Ishikawa (cell line): ENCODE results near the gene MAGI2.

ENCODE experiments used
- CEBPB ChIP-seq: IDR thresholded peaks from 2 replicates; pipeline ENCODE4 v1.6.1; 2012
- CREB1 ChIP-seq: IDR thresholded peaks from 2 replicates; pipeline ENCODE4 v1.6.1; 2012; ENCODE audit warnings: low read depth
- EGR1 ChIP-seq: IDR thresholded peaks from 2 replicates; pipeline ENCODE4 v1.6.1; 2012
- EP300 ChIP-seq: IDR thresholded peaks from 2 replicates; pipeline ENCODE4 v1.6.1; 2012; ENCODE audit warnings: borderline replicate concordance
- FOXM1 ChIP-seq: IDR thresholded peaks from 2 replicates; pipeline ENCODE4 v1.6.1; 2012; ENCODE audit warnings: low read depth, borderline replicate concordance
- NFIC ChIP-seq: IDR thresholded peaks from 2 replicates; pipeline ENCODE4 v1.6.1; 2012
- RAD21 ChIP-seq: IDR thresholded peaks from 2 replicates; pipeline ENCODE4 v1.6.1; 2012; ENCODE audit warnings: low read depth
- TAF1 ChIP-seq: IDR thresholded peaks from 2 replicates; pipeline ENCODE4 v1.6.1; 2012; ENCODE audit warnings: low read depth, mild to moderate bottlenecking
- TCF12 ChIP-seq: IDR thresholded peaks from 2 replicates; pipeline ENCODE4 v1.6.1; 2012; ENCODE audit warnings: low read depth
- TEAD4 ChIP-seq: IDR thresholded peaks from 2 replicates; pipeline ENCODE4 v1.6.1; 2012
- YY1 ChIP-seq: IDR thresholded peaks from 2 replicates; pipeline ENCODE4 v1.6.1; 2012; ENCODE audit warnings: low read depth
- ZBTB7A ChIP-seq: IDR thresholded peaks from 2 replicates; pipeline ENCODE4 v1.6.1; 2012; ENCODE audit warnings: low read depth
- TF ChIP-seq, protein P1 (sequence below): IDR thresholded peaks from 2 replicates; pipeline ENCODE4 v1.6.1; 2012; ENCODE audit warnings: low read depth, mild to moderate bottlenecking
- TF ChIP-seq, protein P2 (sequence below): IDR thresholded peaks from 2 replicates; pipeline ENCODE4 v1.6.1; 2012
- TF ChIP-seq, protein P3 (sequence below): IDR thresholded peaks from 2 replicates; pipeline ENCODE4 v1.6.1; 2012

Gene MAGI2

DNA sequence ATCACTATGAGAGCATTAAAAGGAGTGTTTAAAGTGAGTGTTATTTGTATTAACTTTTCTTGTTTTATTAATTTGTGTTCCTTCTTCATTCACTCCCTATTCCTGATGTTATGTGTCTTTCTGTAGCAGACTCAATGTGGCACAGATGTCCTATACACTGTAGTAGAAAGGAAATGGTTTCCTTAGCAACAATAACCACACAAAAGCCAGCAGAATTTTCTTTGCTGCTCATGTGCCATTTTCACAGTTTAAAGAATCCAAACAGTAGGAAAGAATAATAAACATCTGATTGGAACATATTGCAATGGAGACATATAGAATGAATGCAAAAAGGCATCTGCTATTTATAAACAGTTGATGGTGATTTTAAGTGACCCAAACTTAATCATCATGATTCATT lies 891.3 kb downstream of the MAGI2 start:
- TF ChIP-seq RAD21 (no peak), EP300 (no peak), CREB1 (no peak), EGR1 (no peak), CEBPB (no peak), TEAD4 (no peak)
- TF ChIP-seq, protein P1, sequence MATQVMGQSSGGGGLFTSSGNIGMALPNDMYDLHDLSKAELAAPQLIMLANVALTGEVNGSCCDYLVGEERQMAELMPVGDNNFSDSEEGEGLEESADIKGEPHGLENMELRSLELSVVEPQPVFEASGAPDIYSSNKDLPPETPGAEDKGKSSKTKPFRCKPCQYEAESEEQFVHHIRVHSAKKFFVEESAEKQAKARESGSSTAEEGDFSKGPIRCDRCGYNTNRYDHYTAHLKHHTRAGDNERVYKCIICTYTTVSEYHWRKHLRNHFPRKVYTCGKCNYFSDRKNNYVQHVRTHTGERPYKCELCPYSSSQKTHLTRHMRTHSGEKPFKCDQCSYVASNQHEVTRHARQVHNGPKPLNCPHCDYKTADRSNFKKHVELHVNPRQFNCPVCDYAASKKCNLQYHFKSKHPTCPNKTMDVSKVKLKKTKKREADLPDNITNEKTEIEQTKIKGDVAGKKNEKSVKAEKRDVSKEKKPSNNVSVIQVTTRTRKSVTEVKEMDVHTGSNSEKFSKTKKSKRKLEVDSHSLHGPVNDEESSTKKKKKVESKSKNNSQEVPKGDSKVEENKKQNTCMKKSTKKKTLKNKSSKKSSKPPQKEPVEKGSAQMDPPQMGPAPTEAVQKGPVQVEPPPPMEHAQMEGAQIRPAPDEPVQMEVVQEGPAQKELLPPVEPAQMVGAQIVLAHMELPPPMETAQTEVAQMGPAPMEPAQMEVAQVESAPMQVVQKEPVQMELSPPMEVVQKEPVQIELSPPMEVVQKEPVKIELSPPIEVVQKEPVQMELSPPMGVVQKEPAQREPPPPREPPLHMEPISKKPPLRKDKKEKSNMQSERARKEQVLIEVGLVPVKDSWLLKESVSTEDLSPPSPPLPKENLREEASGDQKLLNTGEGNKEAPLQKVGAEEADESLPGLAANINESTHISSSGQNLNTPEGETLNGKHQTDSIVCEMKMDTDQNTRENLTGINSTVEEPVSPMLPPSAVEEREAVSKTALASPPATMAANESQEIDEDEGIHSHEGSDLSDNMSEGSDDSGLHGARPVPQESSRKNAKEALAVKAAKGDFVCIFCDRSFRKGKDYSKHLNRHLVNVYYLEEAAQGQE, result no peak

DNA sequence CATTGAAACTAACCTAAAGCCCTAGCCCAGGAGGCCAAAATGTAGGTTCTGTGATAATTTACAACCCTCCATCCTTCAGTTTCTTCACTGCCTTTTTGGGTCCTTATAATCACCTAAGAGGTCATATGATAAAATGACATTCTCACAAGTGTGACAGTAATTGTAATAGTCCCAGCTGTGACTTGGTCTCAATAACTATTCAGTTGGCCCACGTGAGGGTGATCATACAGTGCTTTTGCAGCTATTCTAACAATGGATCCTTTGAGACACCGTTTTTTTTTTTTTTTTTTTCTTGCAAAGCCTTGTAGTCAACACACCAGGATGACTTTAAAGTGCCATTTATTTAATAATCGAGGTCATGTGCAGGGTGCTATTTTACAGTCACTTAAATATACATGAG lies 894.9 kb downstream of the MAGI2 start:
- TF ChIP-seq ZBTB7A (no peak), TCF12 (no peak), TAF1 (no peak), TEAD4 (no peak), NFIC (no peak), CREB1 (no peak), CEBPB (no peak)
- TF ChIP-seq, protein P2, sequence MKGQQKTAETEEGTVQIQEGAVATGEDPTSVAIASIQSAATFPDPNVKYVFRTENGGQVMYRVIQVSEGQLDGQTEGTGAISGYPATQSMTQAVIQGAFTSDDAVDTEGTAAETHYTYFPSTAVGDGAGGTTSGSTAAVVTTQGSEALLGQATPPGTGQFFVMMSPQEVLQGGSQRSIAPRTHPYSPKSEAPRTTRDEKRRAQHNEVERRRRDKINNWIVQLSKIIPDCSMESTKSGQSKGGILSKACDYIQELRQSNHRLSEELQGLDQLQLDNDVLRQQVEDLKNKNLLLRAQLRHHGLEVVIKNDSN, result no peak

DNA sequence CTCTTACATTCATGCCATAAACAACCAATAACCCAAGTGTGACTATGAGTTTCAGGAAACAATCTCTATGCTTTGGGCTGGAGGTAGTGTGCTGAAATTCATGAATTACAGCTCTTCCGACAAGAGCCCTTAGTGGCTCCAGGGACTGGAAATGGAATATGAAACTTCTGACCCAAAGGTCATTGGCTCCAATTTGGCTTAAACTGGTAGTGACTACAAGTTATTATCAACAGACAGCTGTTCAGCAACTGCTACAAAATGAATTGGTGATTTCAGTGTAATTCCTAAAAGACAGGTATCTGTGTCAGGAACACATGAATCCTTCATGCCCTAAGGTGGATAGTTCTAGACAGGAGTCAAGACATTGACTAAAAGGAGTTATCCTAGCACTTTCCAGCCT lies 909.5 kb downstream of the MAGI2 start:
- TF ChIP-seq, protein P1, result no peak
- TF ChIP-seq, protein P2, result no peak
- TF ChIP-seq CEBPB, result no peak
- no peak for TF ChIP-seq RAD21
- no peak for TF ChIP-seq TAF1
- no peak for TF ChIP-seq FOXM1
- no peak for TF ChIP-seq YY1
- TF ChIP-seq, protein P3, sequence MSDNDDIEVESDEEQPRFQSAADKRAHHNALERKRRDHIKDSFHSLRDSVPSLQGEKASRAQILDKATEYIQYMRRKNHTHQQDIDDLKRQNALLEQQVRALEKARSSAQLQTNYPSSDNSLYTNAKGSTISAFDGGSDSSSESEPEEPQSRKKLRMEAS, result no peak
- TF ChIP-seq EP300, result no peak

DNA sequence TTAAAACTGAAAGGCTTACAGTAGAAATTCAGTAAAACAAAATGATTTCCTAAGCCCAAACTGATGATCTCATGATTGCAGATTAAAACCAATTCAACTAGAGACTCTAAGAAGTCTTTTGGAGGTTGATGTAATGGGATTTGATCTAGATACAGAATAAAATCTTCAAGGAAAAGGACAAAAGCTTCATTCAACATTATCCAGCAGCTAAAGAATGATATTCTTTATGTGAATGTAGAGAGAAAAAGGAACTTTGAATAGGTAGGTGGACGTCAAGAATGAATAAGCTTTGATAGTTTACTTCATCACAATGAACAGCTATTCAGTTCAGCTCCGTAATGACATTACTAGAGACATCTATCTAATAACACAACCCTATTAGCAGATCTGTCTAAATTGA lies 910.5 kb downstream of the MAGI2 start:
- TF ChIP-seq TAF1, result no peak
- no peak for TF ChIP-seq EP300
- TF ChIP-seq, protein P3, result no peak
- TF ChIP-seq CEBPB, result no peak
- TF ChIP-seq CREB1, result no peak
- TF ChIP-seq, protein P2, result no peak
- no peak for TF ChIP-seq RAD21
- TF ChIP-seq EGR1, result no peak
- TF ChIP-seq NFIC, result no peak
- no peak for TF ChIP-seq TEAD4
- no peak for TF ChIP-seq TCF12
- TF ChIP-seq YY1, result no peak
- TF ChIP-seq, protein P1, result no peak
- no peak for TF ChIP-seq FOXM1
- no peak for TF ChIP-seq ZBTB7A

DNA sequence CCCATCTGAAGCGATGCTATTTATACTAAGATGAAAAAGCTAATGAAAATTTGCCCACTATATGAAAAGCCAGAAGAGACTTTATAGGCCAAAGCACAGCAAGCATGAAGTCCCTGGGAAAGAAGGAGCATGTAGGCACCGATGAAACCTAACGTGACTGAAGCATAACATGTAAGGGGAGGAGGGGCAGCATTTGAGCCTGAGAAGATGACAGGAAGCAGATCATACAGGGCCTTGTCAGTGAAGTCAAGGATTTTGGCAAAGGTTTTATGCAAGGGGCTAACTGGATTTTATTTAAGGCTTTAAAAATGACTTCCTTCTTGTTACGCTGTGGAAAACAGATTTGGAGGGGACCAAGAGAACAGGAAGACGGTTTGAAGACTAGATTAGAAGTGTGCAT lies 910.9 kb downstream of the MAGI2 start:
- TF ChIP-seq TCF12 (no peak), NFIC (no peak), TAF1 (no peak), EP300 (no peak), EGR1 (no peak), CREB1 (no peak), YY1 (no peak), TEAD4 (no peak), CEBPB (no peak), ZBTB7A (no peak), FOXM1 (no peak), RAD21 (no peak)
- TF ChIP-seq, protein P2, result no peak
- TF ChIP-seq, protein P1, result no peak
- TF ChIP-seq, protein P3, result no peak
